NB4 (cell line): Measurements from ENCODE around the gene ADAMTSL2.

Experiments
- TF ChIP-seq, protein P1 (sequence below): IDR thresholded peaks from one replicate; pipeline ENCODE4 v1.5.1; 2012; ENCODE audit warnings: low read depth, low read length
- TF ChIP-seq, protein P2 (sequence below): IDR thresholded peaks from 2 replicates; pipeline ENCODE4 v1.6.1; 2011; ENCODE audit warnings: low read depth, low read length

DNA sequence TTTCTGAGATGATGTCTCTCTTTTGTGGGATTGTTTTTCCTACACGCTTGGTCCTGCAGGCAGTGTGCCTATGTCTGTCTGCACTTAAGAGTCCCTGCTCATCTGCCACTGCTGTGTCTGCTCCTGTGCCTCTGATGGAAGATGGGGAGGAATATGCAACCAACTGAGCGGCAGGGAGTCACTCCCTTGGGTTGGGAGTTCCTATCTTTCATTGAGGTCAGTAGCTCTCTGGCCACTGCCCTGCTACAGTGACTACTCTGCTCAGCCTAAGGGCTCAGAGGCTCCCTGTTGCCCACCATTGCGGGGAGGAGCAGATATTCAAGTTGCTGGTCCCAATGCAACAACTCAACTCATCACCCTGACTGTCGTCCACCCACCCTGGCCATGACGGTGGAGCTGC, 88.1 kb downstream of the ADAMTSL2 start:
- TF ChIP-seq, protein P1, sequence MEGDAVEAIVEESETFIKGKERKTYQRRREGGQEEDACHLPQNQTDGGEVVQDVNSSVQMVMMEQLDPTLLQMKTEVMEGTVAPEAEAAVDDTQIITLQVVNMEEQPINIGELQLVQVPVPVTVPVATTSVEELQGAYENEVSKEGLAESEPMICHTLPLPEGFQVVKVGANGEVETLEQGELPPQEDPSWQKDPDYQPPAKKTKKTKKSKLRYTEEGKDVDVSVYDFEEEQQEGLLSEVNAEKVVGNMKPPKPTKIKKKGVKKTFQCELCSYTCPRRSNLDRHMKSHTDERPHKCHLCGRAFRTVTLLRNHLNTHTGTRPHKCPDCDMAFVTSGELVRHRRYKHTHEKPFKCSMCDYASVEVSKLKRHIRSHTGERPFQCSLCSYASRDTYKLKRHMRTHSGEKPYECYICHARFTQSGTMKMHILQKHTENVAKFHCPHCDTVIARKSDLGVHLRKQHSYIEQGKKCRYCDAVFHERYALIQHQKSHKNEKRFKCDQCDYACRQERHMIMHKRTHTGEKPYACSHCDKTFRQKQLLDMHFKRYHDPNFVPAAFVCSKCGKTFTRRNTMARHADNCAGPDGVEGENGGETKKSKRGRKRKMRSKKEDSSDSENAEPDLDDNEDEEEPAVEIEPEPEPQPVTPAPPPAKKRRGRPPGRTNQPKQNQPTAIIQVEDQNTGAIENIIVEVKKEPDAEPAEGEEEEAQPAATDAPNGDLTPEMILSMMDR = no peak
- TF ChIP-seq, protein P2, sequence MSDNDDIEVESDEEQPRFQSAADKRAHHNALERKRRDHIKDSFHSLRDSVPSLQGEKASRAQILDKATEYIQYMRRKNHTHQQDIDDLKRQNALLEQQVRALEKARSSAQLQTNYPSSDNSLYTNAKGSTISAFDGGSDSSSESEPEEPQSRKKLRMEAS = no peak
